Natural killer cell (primary cell): Measurements from ENCODE around the gene COL20A1. TPM values are rescaled to one million over a fixed set of nuclear protein-coding genes. Genes with fewer than 3 reads are reported as not detected.

Source experiments
- ATAC-seq, 3 donors: fragments of 150-1000 bp in 2 of 3; fragments of 200-7000 bp in 1 of 3; cut with Tn5 transposase; 1 replicate in 1 of 3; 2 replicates in 2 of 3; pipeline ENCODE4 v1.10.0; 2021; ENCODE audit warnings: mild to moderate bottlenecking in 2 of 3, moderate library complexity in 2 of 3
- DNase-seq, 2 donors: peaks; one replicate each; pipeline versions ENCODE4 v3.0.0 to v3.0.0-alpha.2; 2013 to 2021; ENCODE audit warnings: mixed read lengths in 1 of 2
- H3K27ac ChIP-seq: one replicate; pipeline ENCODE4 v1.5.1; 2013; ENCODE audit warnings: mild to moderate bottlenecking, low read length
- H3K27me3 ChIP-seq: one replicate; pipeline ENCODE4 v1.6.1; 2013; ENCODE audit warnings: low read length; ENCODE audit not compliant: control insufficient read depth, insufficient read depth
- H3K36me3 ChIP-seq: one replicate; pipeline ENCODE4 v1.6.1; 2013; ENCODE audit warnings: low read length; ENCODE audit not compliant: control insufficient read depth, insufficient read depth
- H3K4me1 ChIP-seq: one replicate; pipeline ENCODE4 v1.6.1; 2013; ENCODE audit warnings: low read length; ENCODE audit not compliant: control insufficient read depth, insufficient read depth
- H3K4me3 ChIP-seq: one replicate; pipeline ENCODE4 v1.5.1; 2013; ENCODE audit warnings: low read length
- H3K9me3 ChIP-seq: one replicate; pipeline ENCODE4 v1.6.1; 2013; ENCODE audit warnings: low read length; ENCODE audit not compliant: control insufficient read depth, insufficient read depth
- H3K27ac Mint-ChIP-seq, 2 donors: one replicate each; pipeline ENCODE4 v1.8.0; 2022; ENCODE audit warnings: mild to moderate bottlenecking in 2 of 2, mixed read lengths in 2 of 2, moderate library complexity in 1 of 2
- H3K27me3 Mint-ChIP-seq, 2 donors: one replicate each; pipeline ENCODE4 v1.8.0; 2022; ENCODE audit warnings: low read depth in 2 of 2, mixed read lengths in 2 of 2
- H3K36me3 Mint-ChIP-seq: one replicate; pipeline ENCODE4 v1.8.0; 2022; ENCODE audit warnings: mixed read lengths
- H3K4me1 Mint-ChIP-seq, 2 donors: one replicate each; pipeline ENCODE4 v1.8.0; 2022; ENCODE audit warnings: mixed read lengths in 2 of 2
- H3K4me3 Mint-ChIP-seq: one replicate; pipeline ENCODE4 v1.8.0; 2022; ENCODE audit warnings: mild to moderate bottlenecking, moderate library complexity, mixed read lengths
- H3K9me3 Mint-ChIP-seq, 2 donors: one replicate each; pipeline ENCODE4 v1.8.0; 2022; ENCODE audit warnings: mixed read lengths in 2 of 2
- CTCF ChIP-seq: fragments of 200-600 bp; IDR thresholded peaks from one replicate; pipeline ENCODE4 v1.8.0; 2022; ENCODE audit warnings: antibody characterized with exemption
- WGBS: methylation state at CpG from one replicate; pipeline ENCODE4 v1.1.7; 2013; ENCODE audit warnings: missing lambda C conversion rate; ENCODE audit not compliant: insufficient coverage; 5-methylcytosine and 5-hydroxymethylcytosine counted together
- intact Hi-C: fragments of 100-400 bp; cut with micrococcal nuclease; formaldehyde crosslinking; loops from one replicate; pipeline ENCODE4 v1.14.2; 2022
- total RNA-seq, 4 donors: library from RNA; stranded (reverse); fragments of 120-200 nt in 1 of 4; gene quantifications; one replicate each; pipeline versions ENCODE4 v1.2.3 to v1.2.4, GENCODE V29; 2013 to 2022

Gene COL20A1
- total RNA-seq, 3 donors from 2014 or later (not counting 1 experiment from before 2014, with no cell fraction given) = 0.12 to 0.33 TPM; not detected in 1

DNA sequence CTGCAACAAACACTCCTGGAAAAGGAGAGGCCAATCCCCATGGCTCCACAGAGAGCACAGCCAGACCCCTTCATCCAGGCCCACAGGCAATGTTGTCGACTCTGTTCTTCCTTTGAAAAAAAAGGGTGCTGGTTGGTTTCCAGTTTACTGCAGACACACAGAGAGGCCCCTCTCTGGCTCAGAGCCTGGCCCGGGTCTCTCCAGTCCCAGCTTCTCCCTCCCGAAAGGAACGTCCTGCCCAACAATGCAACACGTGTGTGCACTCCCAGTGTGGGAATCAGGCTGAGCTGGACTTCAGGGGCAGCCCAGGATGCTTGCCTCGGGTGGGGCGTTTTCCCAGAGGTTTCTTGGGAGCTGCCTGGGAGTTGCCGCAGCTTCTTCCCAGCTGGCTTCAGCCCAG lies 34.2 kb upstream of the COL20A1 start:
- Mint-ChIP-seq H3K9me3 (no peaks in the 10 kb centered on the region), H3K27ac (no peak overlapping the region), H3K36me3 (no peaks in the 10 kb centered on the region), H3K4me3 (no peak overlapping the region), H3K4me1 (peaks cover 0 to 6% of the 10 kb centered on the region in 2 donors), H3K27me3 (peaks cover 25 to 29% of the 10 kb centered on the region in 2 donors)
- Histone ChIP-seq H3K36me3 (no peaks in the 10 kb centered on the region), H3K4me1 (peaks cover 7% of the 10 kb centered on the region), H3K9me3 (no peaks in the 10 kb centered on the region), H3K4me3 (no peak overlapping the region), H3K27ac (no peak overlapping the region), H3K27me3 (peaks cover 9% of the 10 kb centered on the region)
- DNase-seq (no peak), ATAC-seq (no peak)
- no peak for TF ChIP-seq CTCF
- intact Hi-C loops = no loop called here
- 60% methylated on average over 8 of the region's 8 CpGs for WGBS

DNA sequence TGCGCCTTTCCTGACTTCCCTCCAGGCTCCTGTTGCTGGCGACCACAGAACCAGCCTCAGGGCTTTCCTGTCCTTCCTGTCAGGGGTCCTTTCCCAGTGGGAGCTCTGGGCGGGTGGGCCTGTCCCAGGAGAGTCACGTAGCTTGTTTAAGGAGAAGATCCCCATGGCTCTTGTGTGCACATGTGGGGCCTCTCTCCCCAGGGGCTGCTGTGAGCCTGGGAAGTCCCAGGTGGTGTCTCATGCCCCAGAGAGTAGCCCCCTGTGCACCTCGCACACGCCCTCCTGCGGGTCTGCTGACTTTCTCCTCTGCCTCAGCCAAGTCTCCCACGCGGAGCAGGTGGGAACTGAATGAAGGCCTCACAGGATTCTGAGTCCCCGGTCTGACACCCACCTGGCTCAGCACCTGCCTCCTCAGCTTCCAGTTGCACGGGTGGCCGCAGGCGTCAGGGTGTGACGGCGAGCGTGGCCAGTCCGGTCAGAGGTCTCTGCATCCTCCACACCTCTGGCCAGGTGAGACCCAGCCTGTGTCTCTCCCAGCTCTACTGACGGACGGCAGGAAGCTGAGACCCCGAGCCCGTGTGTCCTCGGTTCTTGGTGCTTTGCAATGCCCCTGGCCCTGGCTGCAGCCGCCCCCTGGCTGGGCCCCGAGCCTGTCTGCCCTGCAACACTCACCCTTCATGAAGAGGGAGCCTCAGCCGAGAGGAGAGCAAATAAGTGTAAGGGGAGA lies 33.1 kb upstream of the COL20A1 start:
- Mint-ChIP-seq H3K4me1 (peaks cover 0 to 6% of the 10 kb centered on the region in 2 donors), H3K4me3 (no peak overlapping the region), H3K27me3 (peaks cover 26 to 36% of the 10 kb centered on the region in 2 donors), H3K36me3 (no peaks in the 10 kb centered on the region), H3K9me3 (no peaks in the 10 kb centered on the region), H3K27ac (no peak overlapping the region)
- H3K27ac ChIP-seq = no peak overlapping the region
- DNase-seq (no peak), ATAC-seq (no peak)
- H3K4me1 ChIP-seq = peaks cover 7% of the 10 kb centered on the region
- H3K27me3 ChIP-seq = peaks cover 6% of the 10 kb centered on the region
- 74% methylated on average over 25 of the region's 25 CpGs for WGBS
- no peak for TF ChIP-seq CTCF
- no peaks in the 10 kb centered on the region for H3K9me3 ChIP-seq
- intact Hi-C loops = no loop called here
- H3K4me3 ChIP-seq = no peak overlapping the region
- no peaks in the 10 kb centered on the region for H3K36me3 ChIP-seq

GRCh38 chr20:63260521-63260920 lies 32.5 kb upstream of the COL20A1 start:
- H3K4me3 ChIP-seq = no peak overlapping the region
- Mint-ChIP-seq H3K27ac (no peak overlapping the region), H3K27me3 (peaks cover 23 to 29% of the 10 kb centered on the region in 2 donors), H3K4me3 (no peak overlapping the region), H3K9me3 (no peaks in the 10 kb centered on the region), H3K4me1 (peaks cover 0 to 6% of the 10 kb centered on the region in 2 donors), H3K36me3 (no peaks in the 10 kb centered on the region)
- no peaks in the 10 kb centered on the region for H3K9me3 ChIP-seq
- ATAC-seq (no peak), DNase-seq (no peak)
- no peak for TF ChIP-seq CTCF
- intact Hi-C loops = no loop called here
- peaks cover 7% of the 10 kb centered on the region for H3K4me1 ChIP-seq
- H3K27me3 ChIP-seq = no peaks in the 10 kb centered on the region
- no peak overlapping the region for H3K27ac ChIP-seq
- 90% methylated on average over 15 of the region's 15 CpGs for WGBS
- H3K36me3 ChIP-seq = no peaks in the 10 kb centered on the region
